Small intestine (tissue), 7 donors: ENCODE data around the gene PPP1R37. TPM values are rescaled to one million over a fixed set of nuclear protein-coding genes. Genes with fewer than 3 reads are reported as not detected.

ENCODE experiments used
- DNase-seq, 2 donors: peaks; one replicate each; pipeline versions ENCODE4 v3.0.0 to v3.0.0-alpha.2; 2013
- FAIRE-seq: peaks from 2 replicates; lab custom pipeline; 2012; peaks lifted over from hg19 to GRCh38; lab: Jason Lieb, UNC
- H3K27ac ChIP-seq, 3 donors: one replicate each; pipeline ENCODE4 v1.5.1; 2013; ENCODE audit warnings: low read length in 2 of 3, mild to moderate bottlenecking in 2 of 3, control low read depth in 1 of 3, inconsistent platforms in 1 of 3, low read depth in 1 of 3, moderate library complexity in 1 of 3
- H3K27me3 ChIP-seq, 3 donors: one replicate each; pipeline ENCODE4 v1.6.1; 2013; ENCODE audit warnings: low read length in 3 of 3, inconsistent platforms in 1 of 3; ENCODE audit not compliant: control insufficient read depth in 3 of 3, insufficient read depth in 3 of 3
- H3K36me3 ChIP-seq, 3 donors: one replicate each; pipeline ENCODE4 v1.6.1; 2013; ENCODE audit warnings: low read length in 3 of 3, inconsistent platforms in 1 of 3, low read depth in 1 of 3, mild to moderate bottlenecking in 1 of 3, moderate library complexity in 1 of 3; ENCODE audit not compliant: control insufficient read depth in 3 of 3, insufficient read depth in 2 of 3
- H3K4me1 ChIP-seq, 3 donors: one replicate each; pipeline ENCODE4 v1.6.1; 2013; ENCODE audit warnings: low read length in 2 of 3, inconsistent platforms in 1 of 3, low read depth in 1 of 3, mild to moderate bottlenecking in 1 of 3, moderate library complexity in 1 of 3; ENCODE audit not compliant: control insufficient read depth in 3 of 3, insufficient read depth in 2 of 3
- H3K4me3 ChIP-seq, 3 donors: one replicate each; pipeline ENCODE4 v1.5.1; 2013; ENCODE audit warnings: low read length in 3 of 3, control low read depth in 1 of 3, inconsistent platforms in 1 of 3, low read depth in 1 of 3, mild to moderate bottlenecking in 1 of 3, moderate library complexity in 1 of 3
- H3K9me3 ChIP-seq, 2 donors: one replicate each; pipeline ENCODE4 v1.6.1; 2013; ENCODE audit warnings: low read depth in 1 of 2, low read length in 1 of 2; ENCODE audit not compliant: control insufficient read depth in 2 of 2, insufficient read depth in 1 of 2
- WGBS, 3 donors: extraction: QIAGEN DNeasy Blood & Tissue Kit; methylation state at CpG; one replicate each; pipeline ENCODE4 v1.1.7; 2013; 5-methylcytosine and 5-hydroxymethylcytosine counted together
- polyA plus RNA-seq, 4 donors: library from polyadenylated mRNA; stranded (reverse) in 3 of 4; unstranded in 1 of 4; fragments of 200-250 nt in 3 of 4; fragments of 120-200 nt in 1 of 4; gene quantifications; one replicate each; pipeline versions ENCODE4 v1.2.1 to v1.2.3, GENCODE V29; 2013
- donor health status: healthy with polysubstance abuse.
- donor health status: control.
- donor health status: control.
- donor health status: Bipolar disorder and iron deficiency.
- donor health status: healthy.

The PPP1R37 gene
- polyA plus RNA-seq, 4 donors: 19.5 to 47.0 (median 31.6) TPM

- peak overlapping the region; percentile 5 to 81 (median 32) for H3K27ac ChIP-seq
- FAIRE-seq: no peak
- peaks cover 6 to 76% (median 15%) of the 10 kb centered on the region in 3 donors for H3K36me3 ChIP-seq
- DNase-seq: peak; percentile 59 to 84
- H3K9me3 ChIP-seq: no peaks in the 10 kb centered on the region
- WGBS, 3 donors: 12 to 52% (median 31%) methylated on average over 9 of the region's 9 CpGs
- no peaks in the 10 kb centered on the region for H3K27me3 ChIP-seq
- H3K4me1 ChIP-seq: peaks cover 0 to 20% (median 2%) of the 10 kb centered on the region in 3 donors
- H3K4me3 ChIP-seq: no peak overlapping the region
Observed at GRCh38 chr19:45051929-45052579, 40.9 kb upstream of the PPP1R37 start.

- H3K36me3 ChIP-seq: peaks cover 17 to 99% (median 35%) of the 10 kb centered on the region in 3 donors
- DNase-seq (no peak), FAIRE-seq (no peak)
- no peak overlapping the region for H3K27ac ChIP-seq
- no peaks in the 10 kb centered on the region for H3K27me3 ChIP-seq
- 82 to 94% (median 92%) methylated on average over 7 to 8 of the region's 8 CpGs for WGBS, 3 donors
- peaks cover 0 to 12% (median 0%) of the 10 kb centered on the region in 3 donors for H3K4me1 ChIP-seq
- H3K9me3 ChIP-seq: no peaks in the 10 kb centered on the region
- H3K4me3 ChIP-seq: no peak overlapping the region
Observed at GRCh38 chr19:45056831-45057230, 36.1 kb upstream of the PPP1R37 start.

- H3K36me3 ChIP-seq: peaks cover 17 to 99% (median 38%) of the 10 kb centered on the region in 3 donors
Observed at GRCh38 chr19:45057444-45057843, 35.5 kb upstream of the PPP1R37 start.

DNA sequence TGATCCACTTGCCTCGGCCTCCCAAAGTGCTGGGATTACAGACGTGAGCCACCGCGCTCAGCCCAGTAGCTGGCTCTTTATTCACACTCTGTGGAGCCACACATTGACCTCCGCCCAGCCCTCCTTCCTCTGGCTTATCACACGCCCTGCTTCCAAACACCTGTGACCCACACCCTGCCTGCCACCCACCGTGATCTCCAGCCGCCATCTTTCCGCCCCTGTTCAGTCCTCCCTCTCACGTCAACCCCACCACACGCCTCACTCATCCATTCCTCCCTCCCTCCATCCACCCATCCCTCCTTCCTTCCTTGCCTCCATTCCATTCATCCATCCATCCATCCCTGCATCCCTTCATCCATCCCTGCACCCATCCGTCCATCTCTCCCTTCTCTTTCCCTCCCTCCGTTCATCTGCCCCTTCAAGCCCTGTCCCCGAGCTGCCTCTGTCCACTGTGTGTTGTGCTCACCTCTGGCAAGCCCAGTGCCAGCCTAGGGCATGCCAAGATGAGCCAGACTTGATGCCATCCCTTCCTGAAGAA, 34.3 kb upstream of the PPP1R37 start:
- H3K9me3 ChIP-seq: no peaks in the 10 kb centered on the region
- FAIRE-seq (no peak), DNase-seq (no peak)
- H3K4me1 ChIP-seq: no peaks in the 10 kb centered on the region
- 83 to 85% (median 84%) methylated on average over 12 to 14 of the region's 14 CpGs for WGBS, 3 donors
- no peak overlapping the region for H3K4me3 ChIP-seq
- H3K27me3 ChIP-seq: no peaks in the 10 kb centered on the region
- no peak overlapping the region for H3K27ac ChIP-seq
- peaks cover 17 to 95% (median 43%) of the 10 kb centered on the region in 3 donors for H3K36me3 ChIP-seq

More at GRCh38 chr19:45057444-45057843, 35.5 kb upstream of the PPP1R37 start:
- H3K27ac ChIP-seq: no peak overlapping the region
- peaks cover 0 to 6% (median 0%) of the 10 kb centered on the region in 3 donors for H3K4me1 ChIP-seq
- whole genome bisulfite sequencing, 3 donors: 86 to 89% (median 87%) methylated on average over 6 to 9 of the region's 9 CpGs
- FAIRE-seq: no peak
- H3K9me3 ChIP-seq: no peaks in the 10 kb centered on the region
- no peak for DNase-seq
- H3K4me3 ChIP-seq: no peak overlapping the region
- H3K27me3 ChIP-seq: no peaks in the 10 kb centered on the region

GRCh38 chr19:45059258-45059965, 33.6 kb upstream of the PPP1R37 start:
- H3K36me3 ChIP-seq: peaks cover 20 to 96% (median 42%) of the 10 kb centered on the region in 3 donors
- FAIRE-seq: no peak
- DNase-seq: peak; percentile 89
- no peaks in the 10 kb centered on the region for H3K27me3 ChIP-seq
- WGBS, 3 donors: 47 to 61% (median 50%) methylated on average over 16 of the region's 16 CpGs
- H3K4me1 ChIP-seq: no peaks in the 10 kb centered on the region
- H3K27ac ChIP-seq: no peak overlapping the region
- no peaks in the 10 kb centered on the region for H3K9me3 ChIP-seq
- no peak overlapping the region for H3K4me3 ChIP-seq

DNA sequence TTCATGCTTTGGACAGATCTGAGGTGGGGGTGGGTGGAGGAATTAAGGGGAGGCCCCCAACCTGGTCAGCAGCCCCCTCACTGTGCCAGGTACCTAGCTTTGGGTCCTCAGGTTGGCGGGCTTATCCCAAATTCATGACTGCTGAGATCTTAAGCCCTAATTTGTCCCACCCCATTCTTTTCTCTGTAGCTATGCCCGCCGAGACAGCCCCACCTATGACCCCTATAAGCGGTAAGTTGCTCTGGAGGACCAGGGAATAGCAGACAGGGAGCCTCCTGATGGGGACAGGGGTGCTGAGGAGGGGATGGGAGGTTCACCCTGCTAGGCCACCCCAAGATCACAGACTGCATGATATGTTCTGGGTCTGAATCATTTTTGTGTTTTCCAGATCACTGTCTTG, 31.0 kb upstream of the PPP1R37 start:
- WGBS, 3 donors: 90 to 94% (median 92%) methylated on average over 4 of the region's 4 CpGs
- Histone ChIP-seq H3K4me3 (no peak overlapping the region), H3K27me3 (no peaks in the 10 kb centered on the region), H3K27ac (no peak overlapping the region), H3K9me3 (no peaks in the 10 kb centered on the region), H3K4me1 (no peaks in the 10 kb centered on the region), H3K36me3 (peaks cover 15 to 93% (median 44%) of the 10 kb centered on the region in 3 donors)
- DNase-seq: no peak
- no peak for FAIRE-seq

- FAIRE-seq: no peak
- Histone ChIP-seq H3K4me3 (no peak overlapping the region), H3K36me3 (peaks cover 18 to 93% (median 36%) of the 10 kb centered on the region in 3 donors), H3K27ac (no peak overlapping the region), H3K9me3 (no peaks in the 10 kb centered on the region), H3K27me3 (no peaks in the 10 kb centered on the region), H3K4me1 (no peaks in the 10 kb centered on the region)
- WGBS, 3 donors: 95 to 96% (median 96%) methylated on average over 68 to 85 of the region's 85 CpGs
- no peak for DNase-seq
Observed at GRCh38 chr19:45063851-45064801, 28.9 kb upstream of the PPP1R37 start.
